GM23248 (cell line): Measurements from ENCODE around the gene SPART.

Experiments
- EZH2 ChIP-seq: fragments of 200-600 bp; sonication (generic); IDR thresholded peaks from 2 replicates; pipeline ENCODE4 v1.6.1; 2018; ENCODE audit warnings: antibody characterized with exemption, mild to moderate bottlenecking; ENCODE audit not compliant: insufficient read depth, poor library complexity, severe bottlenecking
- EZH2phosphoT487 ChIP-seq: fragments of 200-600 bp; sonication (generic); IDR thresholded peaks from 2 replicates; pipeline ENCODE4 v1.6.1; 2018; ENCODE audit warnings: antibody characterized with exemption, moderate library complexity, mild to moderate bottlenecking, low read depth; ENCODE audit not compliant: insufficient read depth

- TF ChIP-seq EZH2 (no peak), EZH2phosphoT487 (no peak)
These were observed 564 bp downstream of the SPART start for GRCh38 chr13:36345438-36346221.
